ENCODE results near the gene RUNX2.
"Not testable (repeated sequence)": the region's sequence is repeated elsewhere in the genome, so short reads cannot be mapped to it uniquely, and the experiment has no call there.

Gene RUNX2
- 39.9 to 76.3 (median 64.8) reads per million in 3 donors for total RNA-seq

DNA sequence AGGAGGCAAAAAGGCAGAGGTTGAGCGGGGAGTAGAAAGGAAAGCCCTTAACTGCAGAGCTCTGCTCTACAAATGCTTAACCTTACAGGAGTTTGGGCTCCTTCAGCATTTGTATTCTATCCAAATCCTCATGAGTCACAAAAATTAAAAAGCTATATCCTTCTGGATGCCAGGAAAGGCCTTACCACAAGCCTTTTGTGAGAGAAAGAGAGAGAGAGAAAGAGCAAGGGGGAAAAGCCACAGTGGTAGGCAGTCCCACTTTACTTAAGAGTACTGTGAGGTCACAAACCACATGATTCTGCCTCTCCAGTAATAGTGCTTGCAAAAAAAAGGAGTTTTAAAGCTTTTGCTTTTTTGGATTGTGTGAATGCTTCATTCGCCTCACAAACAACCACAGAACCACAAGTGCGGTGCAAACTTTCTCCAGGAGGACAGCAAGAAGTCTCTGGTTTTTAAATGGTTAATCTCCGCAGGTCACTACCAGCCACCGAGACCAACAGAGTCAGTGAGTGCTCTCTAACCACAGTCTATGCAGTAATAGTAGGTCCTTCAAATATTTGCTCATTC lies at the start of gene RUNX2:
Gene RUNX2 (plus strand): TSS at position 375 of the 567 bp plus-strand sequence. CDS start 397 bp downstream, outside the sequence.
- Histone ChIP-seq H3K9me3 (ENCODE audit: control insufficient read depth, low read length) (no peaks in the 10 kb centered on the region), H3K27me3 (replicated peaks; ENCODE audit: control insufficient read depth, insufficient read depth, low read length, poor library complexity, severe bottlenecking) (no peaks in the 10 kb centered on the region), H3K4me1 (ENCODE audit: control insufficient read depth, insufficient read depth, low read length, poor library complexity, severe bottlenecking) (no peaks in the 10 kb centered on the region), H3K27ac (ENCODE audit: insufficient read depth, low read length, poor library complexity, severe bottlenecking) (no peak within 1 kb of the TSS), H3K4me3 (ENCODE audit: insufficient read depth, low read depth, low read length, poor library complexity, severe bottlenecking) (no peak within 1 kb of the TSS), H3K36me3 (ENCODE audit: control insufficient read depth, insufficient read depth, low read length) (no peaks in the 10 kb centered on the region)
- no peak for DNase-seq

DNA sequence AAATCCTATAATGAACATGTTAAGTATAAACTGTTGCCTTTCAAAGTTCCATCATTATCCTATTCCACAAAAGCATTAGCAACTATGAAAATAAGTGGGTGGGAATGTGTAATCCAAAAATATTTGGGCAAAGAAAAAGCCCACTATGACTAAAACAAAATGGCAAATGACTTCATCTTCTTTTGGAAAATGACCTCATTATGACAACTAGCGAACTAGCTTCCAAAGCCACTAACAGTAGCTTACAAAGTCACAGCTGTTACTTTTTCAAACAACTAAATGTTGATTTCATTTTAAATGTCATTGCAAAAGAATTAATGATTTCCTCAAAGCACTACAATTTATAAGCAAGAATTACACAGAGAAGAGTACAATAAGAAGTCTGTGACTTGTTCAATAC lies 49.8 kb upstream of the RUNX2 start:
- Histone ChIP-seq H3K27ac (ENCODE audit: insufficient read depth, low read length, poor library complexity, severe bottlenecking) (no peak overlapping the region), H3K4me3 (ENCODE audit: insufficient read depth, low read depth, low read length, poor library complexity, severe bottlenecking) (no peak overlapping the region), H3K36me3 (ENCODE audit: control insufficient read depth, insufficient read depth, low read length) (no peaks in the 10 kb centered on the region), H3K4me1 (ENCODE audit: control insufficient read depth, insufficient read depth, low read length, poor library complexity, severe bottlenecking) (no peaks in the 10 kb centered on the region), H3K9me3 (ENCODE audit: control insufficient read depth, low read length) (no peaks in the 10 kb centered on the region), H3K27me3 (replicated peaks; ENCODE audit: control insufficient read depth, insufficient read depth, low read length, poor library complexity, severe bottlenecking) (no peaks in the 10 kb centered on the region)
- no peak for DNase-seq

GRCh38 chr6:45286707-45287106 lies 41.4 kb upstream of the RUNX2 start:
- not testable (repeated sequence) for DNase-seq; H3K9me3 ChIP-seq (ENCODE audit: control insufficient read depth, low read length); H3K4me1 ChIP-seq (ENCODE audit: control insufficient read depth, insufficient read depth, low read length, poor library complexity, severe bottlenecking); H3K36me3 ChIP-seq (ENCODE audit: control insufficient read depth, insufficient read depth, low read length); H3K4me3 ChIP-seq (ENCODE audit: insufficient read depth, low read depth, low read length, poor library complexity, severe bottlenecking); H3K27me3 ChIP-seq (replicated peaks; ENCODE audit: control insufficient read depth, insufficient read depth, low read length, poor library complexity, severe bottlenecking); H3K27ac ChIP-seq (ENCODE audit: insufficient read depth, low read length, poor library complexity, severe bottlenecking)

DNA sequence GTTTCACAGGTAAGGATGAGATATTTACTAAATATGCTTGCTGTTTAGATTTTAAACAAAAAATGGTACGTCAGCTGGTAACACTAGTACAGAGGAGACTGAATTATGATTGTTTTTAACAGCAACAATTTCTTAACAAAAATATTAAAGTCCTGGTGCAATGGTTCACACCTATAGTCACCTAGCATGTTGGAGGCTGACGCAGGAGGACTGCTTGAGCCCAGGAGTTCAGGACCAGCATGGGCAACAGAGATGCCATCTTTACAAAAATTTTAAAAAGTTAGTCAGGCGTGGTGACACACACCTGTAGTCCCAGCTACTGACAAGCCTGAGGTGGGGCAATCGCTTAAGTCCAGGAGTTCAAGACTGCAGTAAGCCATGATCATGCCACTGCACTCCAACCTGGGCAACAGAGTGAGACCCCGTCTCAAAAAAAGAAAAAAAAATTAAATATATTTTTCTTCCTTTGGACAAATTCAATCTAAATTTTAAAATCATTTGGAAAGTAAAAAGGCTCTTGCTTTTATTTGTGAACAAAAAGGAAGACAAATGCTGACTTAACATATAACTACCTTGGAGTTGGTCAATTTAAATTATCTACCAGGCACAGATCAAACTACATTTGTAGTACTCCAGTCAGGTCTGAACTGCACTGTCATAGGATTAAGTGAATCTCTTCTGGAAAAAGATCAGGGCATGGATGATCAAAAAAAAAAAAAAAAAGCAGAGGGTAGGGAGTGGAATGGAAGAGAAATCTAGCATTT lies 38.2 kb upstream of the RUNX2 start:
- DNase-seq, result no peak
- Histone ChIP-seq H3K27ac (ENCODE audit: insufficient read depth, low read length, poor library complexity, severe bottlenecking) (no peak overlapping the region), H3K27me3 (replicated peaks; ENCODE audit: control insufficient read depth, insufficient read depth, low read length, poor library complexity, severe bottlenecking) (no peaks in the 10 kb centered on the region)

GRCh38 chr6:45293306-45293705 lies 34.8 kb upstream of the RUNX2 start:
- no peaks in the 10 kb centered on the region for H3K9me3 ChIP-seq (ENCODE audit: control insufficient read depth, low read length)
- H3K4me3 ChIP-seq (ENCODE audit: insufficient read depth, low read depth, low read length, poor library complexity, severe bottlenecking), result no peak overlapping the region
- DNase-seq, result no peak
- no peaks in the 10 kb centered on the region for H3K27me3 ChIP-seq (replicated peaks; ENCODE audit: control insufficient read depth, insufficient read depth, low read length, poor library complexity, severe bottlenecking)
- H3K4me1 ChIP-seq (ENCODE audit: control insufficient read depth, insufficient read depth, low read length, poor library complexity, severe bottlenecking), result no peaks in the 10 kb centered on the region
- H3K36me3 ChIP-seq (ENCODE audit: control insufficient read depth, insufficient read depth, low read length), result no peaks in the 10 kb centered on the region
- H3K27ac ChIP-seq (ENCODE audit: insufficient read depth, low read length, poor library complexity, severe bottlenecking), result no peak overlapping the region

More for the DNA sequence above, 38.2 kb upstream of the RUNX2 start:
- no peak overlapping the region for H3K4me3 ChIP-seq (ENCODE audit: insufficient read depth, low read depth, low read length, poor library complexity, severe bottlenecking)
- H3K4me1 ChIP-seq (ENCODE audit: control insufficient read depth, insufficient read depth, low read length, poor library complexity, severe bottlenecking), result no peaks in the 10 kb centered on the region
- H3K9me3 ChIP-seq (ENCODE audit: control insufficient read depth, low read length), result no peaks in the 10 kb centered on the region
- H3K36me3 ChIP-seq (ENCODE audit: control insufficient read depth, insufficient read depth, low read length), result no peaks in the 10 kb centered on the region

DNA sequence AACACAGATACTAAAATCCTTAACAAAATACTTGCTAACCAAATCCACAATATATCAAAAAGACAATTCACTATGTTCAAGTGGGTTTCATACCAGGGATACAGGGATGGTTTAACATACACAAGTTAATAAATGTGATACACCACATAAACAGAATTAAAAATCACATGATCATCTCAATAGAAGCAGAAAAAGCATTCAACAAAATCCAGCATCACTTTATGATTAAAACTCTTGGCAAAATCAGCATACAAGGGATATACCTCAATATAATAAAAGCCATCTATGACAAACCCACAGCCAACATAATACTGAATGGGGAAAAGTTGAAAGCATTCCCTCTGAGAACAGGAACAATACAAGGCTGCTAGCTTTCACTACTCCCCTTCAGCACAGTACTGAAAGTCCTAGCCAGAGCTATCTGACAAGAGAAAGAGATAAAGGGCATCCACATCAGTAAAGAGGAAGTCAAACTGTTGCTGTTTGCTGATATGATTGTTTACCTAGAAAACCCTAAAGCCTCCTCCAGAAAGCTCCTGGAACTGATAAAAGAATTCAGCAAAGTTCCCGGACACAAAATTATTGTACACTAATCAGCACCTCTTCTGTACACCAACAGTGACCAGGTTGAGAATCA lies 33.9 kb upstream of the RUNX2 start:
- H3K9me3 ChIP-seq (ENCODE audit: control insufficient read depth, low read length); H3K4me1 ChIP-seq (ENCODE audit: control insufficient read depth, insufficient read depth, low read length, poor library complexity, severe bottlenecking); H3K27ac ChIP-seq (ENCODE audit: insufficient read depth, low read length, poor library complexity, severe bottlenecking); H3K4me3 ChIP-seq (ENCODE audit: insufficient read depth, low read depth, low read length, poor library complexity, severe bottlenecking); DNase-seq; H3K27me3 ChIP-seq (replicated peaks; ENCODE audit: control insufficient read depth, insufficient read depth, low read length, poor library complexity, severe bottlenecking); H3K36me3 ChIP-seq (ENCODE audit: control insufficient read depth, insufficient read depth, low read length): not testable (repeated sequence)

DNA sequence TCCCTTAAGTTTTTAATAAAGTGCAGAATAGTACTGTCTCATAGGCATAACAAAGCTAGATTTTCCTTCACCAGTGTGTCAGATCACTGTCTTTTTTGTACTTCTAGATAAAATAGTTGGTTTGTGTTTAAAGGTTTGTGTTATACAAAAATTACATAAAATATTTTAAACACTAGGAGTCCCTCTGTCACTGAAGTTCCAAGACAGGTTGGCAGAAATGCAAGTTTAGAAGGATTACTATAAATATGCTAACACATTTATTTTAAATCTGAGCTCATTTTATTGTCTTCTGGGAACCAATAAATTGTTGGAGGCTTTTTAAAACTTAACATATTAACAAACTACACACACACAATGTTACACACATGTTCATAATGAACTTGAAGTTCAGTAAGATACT lies 30.8 kb upstream of the RUNX2 start:
- Histone ChIP-seq H3K27ac (ENCODE audit: insufficient read depth, low read length, poor library complexity, severe bottlenecking) (no peak overlapping the region), H3K9me3 (ENCODE audit: control insufficient read depth, low read length) (no peaks in the 10 kb centered on the region), H3K27me3 (replicated peaks; ENCODE audit: control insufficient read depth, insufficient read depth, low read length, poor library complexity, severe bottlenecking) (no peaks in the 10 kb centered on the region), H3K4me3 (ENCODE audit: insufficient read depth, low read depth, low read length, poor library complexity, severe bottlenecking) (no peak overlapping the region), H3K36me3 (ENCODE audit: control insufficient read depth, insufficient read depth, low read length) (no peaks in the 10 kb centered on the region), H3K4me1 (ENCODE audit: control insufficient read depth, insufficient read depth, low read length, poor library complexity, severe bottlenecking) (no peaks in the 10 kb centered on the region)
- DNase-seq, result no peak

- Histone ChIP-seq H3K27ac (ENCODE audit: insufficient read depth, low read length, poor library complexity, severe bottlenecking) (no peak overlapping the region), H3K27me3 (replicated peaks; ENCODE audit: control insufficient read depth, insufficient read depth, low read length, poor library complexity, severe bottlenecking) (no peaks in the 10 kb centered on the region), H3K9me3 (ENCODE audit: control insufficient read depth, low read length) (no peaks in the 10 kb centered on the region), H3K4me3 (ENCODE audit: insufficient read depth, low read depth, low read length, poor library complexity, severe bottlenecking) (no peak overlapping the region), H3K4me1 (ENCODE audit: control insufficient read depth, insufficient read depth, low read length, poor library complexity, severe bottlenecking) (no peaks in the 10 kb centered on the region), H3K36me3 (ENCODE audit: control insufficient read depth, insufficient read depth, low read length) (no peaks in the 10 kb centered on the region)
- DNase-seq, result no peak
Observed at GRCh38 chr6:45299096-45299581, 29.0 kb upstream of the RUNX2 start.

GRCh38 chr6:45300736-45301135 lies 27.4 kb upstream of the RUNX2 start:
- no peaks in the 10 kb centered on the region for H3K27me3 ChIP-seq (replicated peaks; ENCODE audit: control insufficient read depth, insufficient read depth, low read length, poor library complexity, severe bottlenecking)
- H3K27ac ChIP-seq (ENCODE audit: insufficient read depth, low read length, poor library complexity, severe bottlenecking), result no peak overlapping the region
- no peak overlapping the region for H3K4me3 ChIP-seq (ENCODE audit: insufficient read depth, low read depth, low read length, poor library complexity, severe bottlenecking)
- no peaks in the 10 kb centered on the region for H3K36me3 ChIP-seq (ENCODE audit: control insufficient read depth, insufficient read depth, low read length)
- no peaks in the 10 kb centered on the region for H3K4me1 ChIP-seq (ENCODE audit: control insufficient read depth, insufficient read depth, low read length, poor library complexity, severe bottlenecking)
- H3K9me3 ChIP-seq (ENCODE audit: control insufficient read depth, low read length), result no peaks in the 10 kb centered on the region
- DNase-seq, result no peak
